NCI-H128 (cell line): ENCODE results near the gene TRAPPC3.

ENCODE experiments used
- DNase-seq: peaks from one replicate; lab custom pipeline; 2025; ENCODE audit not compliant: unreplicated experiment; lab: John Stamatoyannopoulos, UW

Gene TRAPPC3

DNA sequence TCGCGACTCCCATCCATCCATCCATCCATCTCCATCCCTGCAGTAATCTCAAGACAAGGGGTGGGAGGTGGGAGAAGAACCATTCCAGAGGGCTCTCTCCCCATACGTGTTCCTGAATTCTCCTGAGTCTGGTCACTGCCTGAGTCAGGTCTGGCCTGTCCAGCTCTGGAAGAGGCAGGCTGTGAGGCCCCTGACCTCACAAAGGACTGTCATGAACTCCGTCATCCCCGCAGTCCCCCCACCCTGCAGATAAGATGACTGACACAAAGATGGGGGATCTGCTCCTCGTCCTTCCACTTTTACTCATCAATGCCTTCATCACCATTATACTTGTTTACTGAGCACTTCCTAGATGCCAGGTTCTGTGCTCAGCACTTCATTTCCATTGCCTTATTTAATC lies 5.0 kb upstream of the TRAPPC3 start:
- no peak for DNase-seq

DNA sequence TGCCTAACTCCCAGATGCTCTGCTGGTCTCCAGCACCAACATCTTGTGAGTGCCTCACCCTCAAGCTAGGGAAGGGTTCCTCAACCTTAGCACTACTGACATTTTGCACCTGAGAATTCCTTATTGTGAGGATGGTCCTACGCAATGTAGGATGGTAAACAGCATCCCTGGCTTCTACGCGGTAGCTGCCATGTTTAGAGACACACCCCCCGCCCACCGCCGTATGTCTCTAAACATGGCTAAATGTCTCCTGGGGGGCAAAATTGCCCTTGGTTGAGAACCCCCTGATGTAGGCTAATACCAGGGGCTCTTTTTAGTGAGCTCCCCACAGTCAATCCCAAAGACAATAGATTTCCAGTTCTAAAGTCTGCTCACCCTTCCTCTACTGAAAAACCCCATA lies 4.2 kb upstream of the TRAPPC3 start:
- no peak for DNase-seq

DNA sequence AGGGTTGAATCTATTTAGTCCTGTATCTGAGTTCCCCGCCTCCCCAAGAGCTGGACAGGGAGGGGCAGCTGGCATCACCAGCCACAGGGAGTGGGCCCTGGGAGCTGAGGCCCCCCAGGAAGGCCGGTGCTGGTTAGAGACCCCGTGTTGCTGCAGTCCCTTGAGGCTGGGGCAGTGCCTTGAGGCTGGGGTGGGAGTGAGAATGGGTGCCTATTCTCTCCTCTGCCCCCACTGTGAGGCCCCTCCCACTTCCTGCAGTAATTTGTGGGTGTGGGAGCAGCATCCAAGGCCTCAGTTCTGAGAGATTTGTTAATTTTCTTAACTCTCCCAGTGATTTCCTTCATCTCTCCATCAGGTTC lies 2.5 kb upstream of the TRAPPC3 start:
- no peak for DNase-seq

DNA sequence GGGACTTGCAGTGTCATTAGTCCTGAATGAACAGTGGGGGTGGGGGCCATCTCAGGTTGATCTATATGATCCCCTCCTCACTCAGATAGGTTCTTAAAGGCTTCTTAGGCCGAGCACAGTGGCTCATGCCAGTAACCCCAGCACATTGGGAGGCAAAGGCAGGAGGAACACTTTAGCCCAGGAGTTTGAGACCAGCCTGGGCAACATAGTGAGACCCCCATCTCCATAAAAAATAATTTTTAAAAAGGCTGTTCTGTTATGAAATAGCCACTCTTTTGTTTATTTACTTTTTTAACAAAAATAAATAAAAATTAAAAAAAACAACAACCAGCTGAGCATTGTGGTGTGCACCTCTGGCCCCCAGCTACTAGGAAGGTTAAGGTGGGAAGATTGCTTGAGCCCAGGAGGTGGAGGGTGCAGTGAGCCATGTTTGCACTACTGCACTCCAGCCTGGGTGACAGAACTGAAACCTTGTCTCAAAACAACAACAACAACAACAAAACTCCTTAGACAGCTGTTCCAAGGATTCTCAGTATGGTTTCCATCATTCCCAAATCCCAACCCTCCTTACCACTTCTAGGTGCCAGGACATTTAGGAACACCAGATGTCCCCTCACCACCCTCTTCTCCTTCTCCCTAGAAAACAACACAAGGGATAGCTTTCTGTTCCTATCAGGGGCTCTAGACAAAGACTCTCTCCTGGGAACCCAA lies 2.0 kb upstream of the TRAPPC3 start:
- no peak for DNase-seq

DNA sequence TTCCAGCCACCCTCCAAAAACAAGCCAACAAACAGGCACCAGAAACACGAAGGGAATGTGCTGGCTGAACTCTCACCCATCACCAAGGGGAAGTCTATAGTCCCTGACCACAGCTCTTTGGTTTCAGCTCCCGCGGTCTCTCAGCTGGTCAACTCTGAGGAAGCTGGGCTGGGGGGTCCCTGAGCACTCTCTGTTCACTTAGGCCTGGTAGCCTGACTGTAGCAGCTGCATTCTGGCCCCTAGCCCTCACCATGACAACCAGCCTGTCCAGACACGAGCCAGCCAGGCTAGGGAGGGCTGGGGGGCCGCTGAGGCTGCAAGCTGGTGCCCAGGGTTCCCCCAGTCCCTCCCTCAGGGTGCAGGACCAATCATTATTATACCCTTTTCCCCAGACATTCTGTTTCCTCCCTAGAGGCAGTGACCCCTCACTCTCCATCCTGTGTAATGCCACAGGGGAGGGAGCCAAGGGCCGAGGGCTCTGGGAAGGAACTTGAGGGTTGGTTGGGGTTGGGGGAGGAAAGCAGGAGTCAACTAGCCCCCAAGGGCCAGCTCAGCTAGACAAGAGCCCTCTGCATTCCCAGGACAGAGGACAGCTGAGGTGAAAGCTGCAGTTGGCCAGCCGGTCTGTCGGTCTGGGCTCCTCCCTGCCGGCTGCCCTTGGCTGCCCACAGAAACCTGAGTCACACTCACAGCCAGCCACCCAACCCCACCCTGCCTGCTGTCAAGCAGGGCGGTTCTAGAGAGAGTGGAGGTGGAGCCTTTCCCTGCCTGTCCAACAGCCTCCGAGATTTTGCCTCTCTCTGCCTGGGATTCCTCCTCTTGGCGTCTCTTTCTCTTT lies 1.2 kb upstream of the TRAPPC3 start:
- peak; percentile 72 for DNase-seq

DNA sequence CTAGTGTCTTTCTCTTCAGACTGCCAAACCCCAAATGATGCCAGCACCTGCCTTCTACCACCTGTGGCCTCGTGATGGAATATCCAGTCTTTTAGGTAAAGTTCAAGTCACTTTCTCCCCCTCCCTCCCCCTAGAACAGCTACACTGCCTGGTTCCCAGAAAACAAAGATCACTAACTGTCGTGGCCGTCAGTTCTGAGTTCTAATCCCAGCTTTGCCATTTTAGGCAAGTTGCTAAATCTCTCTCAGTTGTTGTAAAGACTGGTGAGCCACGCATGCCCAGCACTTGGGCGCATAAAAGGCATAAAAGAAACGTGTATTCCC lies 648 bp upstream of the TRAPPC3 start:
- no peak for DNase-seq

DNA sequence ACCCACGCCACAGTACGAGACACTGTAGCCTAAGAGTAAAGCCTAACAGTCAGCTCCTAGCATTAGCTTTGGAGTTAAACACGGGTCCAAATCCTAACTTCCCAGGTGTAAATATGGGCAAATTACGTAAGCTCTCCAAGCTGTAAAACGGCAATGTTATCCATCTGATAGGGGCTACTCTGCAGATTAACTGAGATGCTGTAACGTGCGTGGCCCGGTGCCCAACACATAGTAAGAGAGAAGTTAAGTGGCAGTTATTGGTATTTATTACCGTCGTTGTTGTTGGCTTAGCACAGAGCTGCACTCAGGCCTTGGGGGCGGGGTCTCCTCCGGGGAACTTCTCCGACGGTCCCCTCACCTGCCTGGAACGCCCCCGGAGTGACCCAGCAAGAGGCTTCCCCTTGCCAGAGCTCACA lies 457 bp downstream of the TRAPPC3 start:
- no peak for DNase-seq

DNA sequence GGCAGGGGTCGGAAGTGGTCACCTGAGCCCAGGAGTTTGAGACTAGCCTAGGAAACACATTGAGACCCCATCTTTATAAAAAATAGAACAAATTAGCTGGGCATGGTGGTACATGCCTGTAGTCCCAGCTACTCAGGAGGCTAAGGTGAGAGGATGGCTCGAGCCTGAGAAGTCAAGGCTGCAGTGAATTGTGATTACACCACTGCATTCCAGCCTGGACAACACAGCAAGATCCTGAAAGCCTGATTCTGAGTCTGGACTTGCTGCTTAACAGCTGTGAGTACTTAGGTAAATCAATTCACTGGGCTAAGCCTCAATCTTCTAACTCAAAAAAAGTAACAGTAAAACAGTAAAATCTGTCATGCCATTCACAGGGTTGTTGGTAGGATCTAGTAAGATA lies 4.9 kb downstream of the TRAPPC3 start:
- DNase-seq = no peak

DNA sequence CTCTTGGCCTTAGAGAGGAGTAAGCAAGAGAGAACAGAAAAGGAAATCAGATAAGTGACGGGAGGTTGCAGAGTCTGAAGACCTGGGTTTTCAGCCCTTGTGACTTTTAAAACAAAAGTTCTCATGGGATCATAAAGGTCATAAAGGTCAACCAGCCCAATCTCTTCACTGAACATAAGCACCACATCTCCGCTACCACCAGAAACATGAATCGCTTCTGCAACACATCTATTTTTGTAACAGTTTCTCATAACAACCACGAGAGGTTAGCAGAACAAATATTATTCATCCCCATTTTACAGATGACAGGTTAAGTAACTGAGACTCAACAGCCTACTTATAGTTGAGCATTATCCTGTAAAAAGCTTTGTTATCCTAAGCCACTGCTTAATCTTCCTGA lies 5.9 kb downstream of the TRAPPC3 start:
- no peak for DNase-seq

DNA sequence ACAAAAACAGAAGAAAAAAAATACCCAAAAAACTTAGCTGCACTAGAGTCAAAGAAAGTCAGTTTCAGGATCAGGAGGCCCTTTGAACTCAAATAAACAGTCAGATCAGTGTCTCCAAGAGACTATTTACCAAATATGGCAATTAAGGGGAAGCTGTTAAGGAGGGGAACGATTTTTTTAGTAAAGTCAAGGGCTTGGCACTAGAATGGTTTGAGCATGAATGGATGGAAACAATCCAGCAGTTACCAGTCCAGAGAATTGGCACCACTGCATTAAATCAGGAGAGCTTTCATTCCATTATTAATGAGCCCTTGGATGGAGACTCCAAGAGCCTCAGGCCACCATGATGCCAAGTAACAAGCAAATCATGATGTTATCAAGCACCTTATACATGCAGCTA lies 7.2 kb downstream of the TRAPPC3 start:
- DNase-seq = no peak

DNA sequence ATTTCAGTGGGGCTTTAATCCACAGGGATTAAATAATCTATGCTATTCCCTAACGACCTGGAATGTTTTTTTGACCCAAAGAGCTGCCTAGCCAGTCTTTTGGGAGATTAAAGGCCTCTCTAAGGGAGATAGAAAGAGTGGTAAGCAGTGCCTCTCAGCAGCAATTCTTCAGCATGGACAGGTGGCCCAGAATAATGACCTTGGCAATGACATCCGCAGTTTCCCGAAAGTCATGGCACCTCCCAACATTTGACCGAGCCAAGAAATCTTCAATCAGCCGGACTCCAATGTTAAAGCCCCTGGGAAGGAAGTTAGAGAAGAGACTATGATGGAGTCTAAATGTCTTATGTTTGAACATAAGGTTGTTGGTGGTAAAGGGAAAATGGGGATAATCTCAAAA lies 9.8 kb downstream of the TRAPPC3 start:
- no peak for DNase-seq

DNA sequence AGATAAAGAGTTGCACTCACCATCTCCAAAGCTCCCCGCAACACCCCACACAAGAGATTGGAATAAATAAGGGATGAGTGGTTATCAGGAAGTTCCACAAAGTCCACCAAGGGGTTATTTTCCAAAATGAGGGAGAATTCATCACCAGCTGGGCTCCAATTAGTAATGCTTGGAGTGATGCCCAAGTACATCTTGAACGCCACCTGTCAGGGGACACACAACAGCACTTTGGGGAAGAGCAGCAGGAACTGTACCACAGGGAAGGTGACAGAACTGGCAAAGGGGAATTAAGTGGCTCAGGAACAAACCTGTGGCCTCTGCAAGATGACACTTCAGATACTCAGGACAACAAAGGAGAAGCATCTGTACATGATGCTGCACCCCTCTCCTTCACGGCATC lies 11.5 kb downstream of the TRAPPC3 start:
- peak; percentile 46 for DNase-seq

DNA sequence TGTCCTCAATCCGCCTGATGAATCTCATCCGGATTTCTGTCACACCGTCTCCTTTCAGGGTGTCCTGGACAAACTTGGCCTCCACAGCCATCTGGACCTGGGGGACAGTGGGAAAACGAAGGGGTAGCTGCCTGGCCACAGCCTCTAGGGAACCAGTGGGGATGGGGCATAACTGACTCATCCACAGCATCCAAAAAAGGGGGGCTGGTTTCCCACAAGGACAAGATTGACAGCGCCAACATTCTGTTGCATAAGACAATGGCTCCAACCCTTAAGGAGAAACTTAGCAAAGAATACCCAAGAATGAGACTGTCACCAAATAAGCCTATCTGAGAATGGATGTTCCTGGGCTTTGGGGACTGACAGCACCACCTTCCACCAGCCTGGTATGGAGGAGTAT lies 12.1 kb downstream of the TRAPPC3 start:
- DNase-seq = no peak

DNA sequence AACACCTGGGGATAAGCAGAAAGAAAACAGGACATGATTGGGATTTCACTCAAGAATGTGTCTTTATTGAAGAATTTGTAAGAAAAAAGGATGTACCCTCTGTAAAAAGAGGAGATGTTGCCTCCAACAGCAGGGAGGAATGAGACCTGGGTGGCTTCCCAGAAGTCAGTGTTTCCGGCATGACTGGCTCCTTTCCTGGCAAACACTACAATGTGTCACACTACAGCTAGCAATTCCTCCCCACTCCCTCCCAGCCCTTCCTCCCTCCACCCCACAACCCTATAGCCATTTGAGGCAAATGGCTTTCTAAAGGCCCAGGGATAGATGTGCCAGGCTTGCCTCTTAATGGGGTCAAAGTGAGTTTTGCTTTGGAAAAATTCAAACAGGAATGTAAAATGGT lies 12.8 kb downstream of the TRAPPC3 start:
- no peak for DNase-seq

DNA sequence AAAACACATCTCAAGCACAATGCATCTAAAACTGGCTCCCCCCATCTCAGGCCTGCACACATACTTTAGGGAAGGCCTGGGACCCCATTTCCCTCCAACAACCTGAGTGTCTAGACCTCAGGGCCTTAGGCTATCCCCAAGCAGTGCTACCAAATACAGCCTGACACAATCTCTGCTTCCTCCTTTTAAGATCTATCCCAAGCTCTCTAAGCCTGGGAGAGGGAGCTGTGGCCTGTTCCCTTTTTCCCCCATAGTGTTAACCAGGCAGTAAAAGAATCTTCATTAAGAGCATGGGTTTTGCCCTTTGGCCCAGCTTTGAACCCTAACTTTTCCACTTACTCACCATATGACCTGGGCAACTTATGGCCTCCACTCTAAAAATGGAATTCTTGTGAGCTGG lies 13.5 kb downstream of the TRAPPC3 start:
- no peak for DNase-seq

DNA sequence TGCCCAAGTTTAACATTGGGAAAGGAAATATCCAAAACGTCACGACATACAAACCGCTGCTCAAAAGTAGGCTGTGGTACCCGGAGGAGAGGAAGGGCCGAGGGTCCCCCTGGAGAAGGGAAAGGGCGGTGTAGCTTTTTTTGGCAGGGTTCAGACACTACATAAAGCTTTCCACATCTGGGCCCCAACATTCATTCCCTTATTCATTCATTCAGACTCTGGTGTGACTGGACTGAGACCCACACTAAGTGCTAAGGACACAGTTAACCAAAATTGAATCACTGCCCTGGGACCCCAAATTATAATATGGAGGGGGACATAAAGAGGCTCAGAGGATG lies 14.0 kb downstream of the TRAPPC3 start:
- DNase-seq = no peak

DNA sequence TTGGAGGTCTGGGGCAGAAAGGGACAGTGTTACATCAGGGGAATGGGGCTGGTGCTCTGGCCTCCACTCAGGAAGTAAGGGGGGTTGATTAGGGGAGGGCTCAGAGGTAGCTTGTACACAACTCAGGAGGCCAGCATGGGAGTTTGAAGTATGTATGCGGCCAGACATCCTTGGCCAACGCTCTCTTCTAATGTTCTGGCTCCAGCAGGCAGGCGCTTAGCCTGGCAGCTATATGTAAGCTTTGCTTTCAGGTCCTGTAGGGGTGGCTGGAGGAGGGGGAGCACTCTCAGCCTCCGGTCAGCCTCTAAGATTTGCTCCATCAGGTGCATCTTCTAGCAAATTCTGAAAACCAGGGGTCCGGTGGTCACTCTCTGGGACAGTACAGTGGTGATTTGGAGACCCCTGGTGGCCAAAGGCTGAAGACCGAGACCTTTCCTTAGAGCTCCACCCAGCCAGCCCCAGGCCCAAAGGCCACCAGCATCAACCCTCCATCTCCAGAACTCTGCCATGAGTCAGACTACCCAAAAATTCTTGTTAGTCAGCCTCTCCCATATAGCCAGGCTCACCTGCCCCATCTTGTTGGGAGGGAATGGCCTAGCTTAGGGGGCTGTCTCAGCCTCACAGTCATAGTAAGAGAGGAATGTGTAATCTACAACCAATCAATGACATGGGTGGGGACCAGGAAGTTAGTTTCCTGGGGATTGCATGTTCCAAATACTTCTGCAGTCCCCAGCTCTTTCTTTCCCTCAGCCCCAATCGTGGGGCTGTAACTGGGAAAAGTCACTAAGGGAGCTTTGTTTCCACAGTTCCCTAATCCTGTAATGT lies 14.6 kb downstream of the TRAPPC3 start:
- DNase-seq = peak; percentile 28

DNA sequence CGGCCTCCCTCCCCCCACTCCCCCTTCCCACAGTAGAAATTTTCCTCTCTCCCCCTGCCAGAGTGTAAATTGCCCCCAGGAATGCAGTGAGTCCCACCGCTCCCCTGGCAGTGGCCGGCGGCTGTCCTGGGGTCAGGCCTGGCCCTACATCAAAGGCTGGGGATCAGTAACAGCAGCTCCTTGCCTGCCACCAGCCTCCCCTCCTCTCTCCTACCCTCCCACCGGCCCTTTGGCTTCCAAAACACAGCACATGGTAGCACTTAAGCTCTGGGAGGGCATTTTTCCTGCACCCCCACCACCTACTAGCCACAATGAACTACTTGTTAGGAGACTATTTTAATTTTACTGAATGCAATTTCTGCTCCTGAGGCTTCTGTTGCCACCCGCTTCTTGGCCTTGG lies 15.3 kb downstream of the TRAPPC3 start:
- DNase-seq = no peak

DNA sequence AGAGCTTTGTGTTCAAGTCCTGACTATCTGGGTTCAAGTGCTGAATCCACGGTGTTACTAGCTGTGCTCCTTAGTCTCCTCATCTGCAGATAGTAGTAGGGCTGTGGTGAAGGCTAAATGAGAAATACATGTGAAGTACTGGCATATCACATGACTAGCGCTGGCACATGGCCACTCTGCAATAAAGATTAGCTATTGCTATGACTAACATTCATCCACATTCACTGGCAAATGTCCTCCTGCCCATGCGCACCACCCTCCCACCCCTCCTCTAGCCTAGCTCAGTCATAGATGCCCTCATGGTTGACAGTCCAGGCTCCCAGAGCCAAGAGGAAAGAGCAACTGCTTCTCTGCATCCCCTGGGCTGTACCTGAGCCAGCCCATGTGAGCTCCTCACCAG lies 15.8 kb downstream of the TRAPPC3 start:
- no peak for DNase-seq

DNA sequence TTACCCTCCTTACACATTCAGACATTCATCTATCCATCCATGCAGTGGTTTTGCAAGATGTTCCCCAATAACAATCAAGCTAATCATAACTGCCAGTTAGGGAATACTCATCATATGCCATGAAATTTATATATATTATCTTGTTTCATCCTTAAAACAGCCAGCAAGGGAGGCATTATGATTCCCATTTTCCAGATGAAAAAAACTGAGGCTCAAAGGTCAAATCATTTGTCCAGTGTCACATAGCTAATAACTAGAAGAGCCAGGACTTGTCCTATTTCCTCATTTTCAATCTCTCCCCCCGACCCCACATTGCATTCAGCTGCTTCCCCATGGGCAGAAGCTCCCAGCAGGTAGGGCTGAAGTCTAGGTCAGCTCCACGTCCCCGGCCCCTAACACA lies 17.3 kb downstream of the TRAPPC3 start:
- no peak for DNase-seq

DNA sequence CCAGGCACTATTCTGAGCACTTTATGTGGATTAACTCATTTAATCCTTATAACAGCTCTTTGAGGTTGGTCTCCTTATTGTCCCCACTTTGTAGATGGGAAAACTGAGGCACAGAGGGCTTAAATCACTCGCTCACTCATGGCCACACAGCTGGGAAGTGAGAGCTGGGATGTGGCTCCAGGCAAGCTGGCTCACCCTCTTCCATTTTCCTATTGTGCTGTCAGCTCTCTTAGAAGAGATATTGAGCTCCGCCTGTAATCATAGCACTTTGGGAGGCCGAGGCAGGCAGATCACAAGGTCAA lies 20.4 kb downstream of the TRAPPC3 start:
- DNase-seq = no peak

DNA sequence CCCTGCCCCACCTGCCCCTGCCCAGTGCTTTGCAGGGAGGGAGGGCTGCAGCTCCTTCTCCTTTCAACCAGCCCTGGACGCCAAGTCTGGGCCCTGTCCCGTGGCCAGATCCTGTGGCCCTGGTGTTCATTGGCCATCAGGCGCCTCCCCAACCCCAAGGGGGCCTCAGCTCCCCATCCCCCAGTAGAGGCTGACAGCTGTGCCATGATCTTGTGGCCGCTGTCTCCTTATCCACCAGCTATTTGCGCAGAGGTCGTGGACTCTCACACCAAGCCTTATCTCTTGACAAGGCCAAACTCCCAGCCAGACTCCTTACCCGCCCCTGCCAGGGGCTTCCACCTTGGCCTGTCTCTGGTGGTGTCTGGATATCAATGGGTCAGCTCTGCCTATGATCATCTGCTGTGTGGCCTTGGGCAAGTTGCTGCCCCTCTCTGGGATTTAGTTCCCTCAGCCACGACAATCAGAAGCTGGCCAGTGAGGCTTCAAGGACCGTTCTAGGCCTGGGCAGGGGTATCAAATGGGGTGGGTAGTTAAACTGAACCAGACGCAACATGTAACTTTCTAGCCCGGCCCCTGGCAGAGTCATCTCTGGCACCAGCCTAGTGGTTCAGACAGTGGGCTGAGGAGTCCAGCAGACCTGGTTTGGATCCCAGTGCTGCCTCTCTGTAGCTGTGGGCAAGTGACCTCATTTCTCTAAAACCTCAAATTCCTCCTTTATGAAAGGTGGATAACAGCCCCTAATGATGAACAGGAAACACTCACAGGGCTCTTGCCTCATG lies 21.0 kb downstream of the TRAPPC3 start:
- no peak for DNase-seq
